GM21717 (cell line): ENCODE data around the gene OR52L1.
A peak's percentile ranks its signal among the peaks of the same experiment; 100 is the strongest.
"Not testable (repeated sequence)": the region's sequence is repeated elsewhere in the genome, so short reads cannot be mapped to it uniquely, and the experiment has no call there.

Source experiments
- ATAC-seq: cut with Tn5 transposase; IDR thresholded peaks from one replicate; pipeline ENCODE4 v1.9.1; 2021; ENCODE audit warnings: mild to moderate bottlenecking, moderate library complexity; ENCODE audit not compliant: unreplicated experiment

The OR52L1 gene

DNA sequence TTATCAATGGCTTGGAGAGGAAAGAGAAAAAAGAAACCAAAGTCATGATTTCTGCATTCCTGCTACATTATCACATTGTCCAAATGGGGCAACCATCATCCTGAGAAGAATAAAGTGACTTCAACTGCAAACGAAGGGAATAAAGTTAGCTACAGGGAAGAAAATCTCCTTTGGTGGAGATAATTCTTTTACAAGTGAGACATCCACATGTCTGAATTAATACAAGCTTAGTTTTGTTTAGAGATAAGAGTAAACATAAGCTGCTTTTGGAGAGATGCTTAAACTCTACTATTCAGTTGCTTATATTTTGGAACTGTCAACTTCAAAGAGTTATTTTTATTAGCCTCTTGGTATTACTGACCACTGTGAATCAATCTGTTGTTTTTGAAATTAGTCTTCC lies at the start of gene OR52L1:
Gene OR52L1 (minus strand): TSS at position 101 of the 400 bp plus-strand sequence. CDS start 55 bp downstream, at position 46.
- ATAC-seq, result no peak

GRCh38 chr11:6030708-6031405 lies 44.1 kb upstream of the OR52L1 start, which contains the start of gene OR56A1:
OR56A1 (minus strand) TSS chr11:6030758; CDS start chr11:6027692, 3,066 bp downstream.
- ATAC-seq, result no peak

- no peak for ATAC-seq
These were observed 40.7 kb upstream of the OR52L1 start for GRCh38 chr11:6027501-6027900.

DNA sequence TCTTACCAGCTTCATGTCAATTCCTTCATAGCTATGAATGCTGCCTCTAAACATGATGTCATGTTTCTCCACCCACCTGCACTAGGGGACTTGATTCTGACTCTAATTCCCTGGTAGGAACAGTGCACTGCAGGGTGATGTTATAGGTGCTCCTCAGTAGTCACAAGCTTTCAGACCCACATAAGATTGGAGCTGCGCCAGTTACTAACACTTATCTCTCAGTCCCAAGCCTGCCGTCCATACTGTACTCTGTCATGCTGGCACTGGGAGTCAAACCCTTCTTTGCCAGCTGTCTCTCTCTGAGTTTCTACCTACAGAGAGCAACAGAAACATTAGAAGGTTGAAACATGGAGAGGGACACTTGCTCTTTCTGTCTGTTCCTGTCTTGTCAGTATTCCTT lies 38.3 kb upstream of the OR52L1 start:
- ATAC-seq, result no peak

DNA sequence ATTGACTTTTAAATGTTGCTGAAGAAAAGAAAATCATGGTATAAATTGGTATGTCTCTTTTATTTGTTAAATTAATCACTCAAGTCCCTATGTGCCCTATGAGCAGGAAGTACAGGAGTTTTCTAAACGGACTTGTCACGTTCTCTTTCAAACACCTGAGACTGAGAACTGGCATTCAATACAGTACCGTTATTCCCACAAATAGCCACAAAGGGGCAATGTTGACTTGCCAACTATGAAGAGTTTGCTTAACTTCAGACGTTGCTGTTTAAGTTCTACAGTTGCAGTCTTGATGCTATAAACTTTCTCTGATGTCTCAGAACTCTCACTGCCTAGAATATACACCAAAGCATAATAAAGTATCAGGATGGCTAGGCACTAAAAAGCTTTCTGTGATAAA lies 36.2 kb upstream of the OR52L1 start:
- ATAC-seq, result peak; percentile 49

DNA sequence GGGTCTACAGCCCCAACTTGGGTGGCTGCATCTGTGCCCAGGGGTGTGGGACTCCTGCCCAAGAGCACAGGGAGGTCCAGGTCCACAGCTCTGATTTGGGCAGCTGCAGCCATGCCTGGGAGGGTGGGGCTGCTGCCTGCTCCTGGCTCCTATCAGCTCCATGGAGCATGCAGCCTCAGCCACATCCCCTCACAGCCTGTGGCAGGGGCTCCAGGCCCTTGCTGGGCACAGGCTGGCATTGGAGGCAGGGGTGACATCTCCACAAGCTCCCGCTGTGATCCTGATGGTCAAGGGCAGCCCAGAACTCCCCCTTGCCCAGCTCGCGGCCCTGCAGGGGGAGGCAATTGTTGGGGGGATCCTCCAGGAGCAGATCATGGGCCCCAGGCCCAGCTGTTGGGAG lies 26.3 kb upstream of the OR52L1 start:
- no peak for ATAC-seq

- ATAC-seq, result no peak
These were observed 25.4 kb upstream of the OR52L1 start for GRCh38 chr11:6012035-6012668.

DNA sequence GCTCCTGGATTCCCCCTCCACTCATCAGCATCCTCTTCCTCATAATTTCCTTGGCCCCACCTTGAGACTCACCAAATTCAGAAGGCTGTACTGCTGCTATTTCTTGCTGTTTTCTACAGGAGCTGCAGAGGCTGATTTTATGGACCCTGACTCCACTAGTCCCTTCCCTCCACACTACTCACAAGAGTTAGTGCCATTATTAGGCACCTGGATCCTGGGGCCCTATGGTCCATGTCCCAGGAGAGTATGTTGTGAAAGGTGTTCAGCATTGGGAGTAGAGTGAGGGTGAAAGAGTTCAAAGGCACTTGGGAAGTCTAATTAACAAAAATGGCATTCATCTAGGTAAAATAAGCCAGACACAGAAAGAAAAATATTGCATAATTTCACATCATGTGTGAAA lies 20.1 kb upstream of the OR52L1 start, which contains the start of gene OR56A4:
Gene OR56A4 (minus strand): TSS at position 101 of the 400 bp plus-strand sequence. CDS start 3,954 bp downstream, outside the sequence.
- ATAC-seq, result no peak

GRCh38 chr11:6006395-6006794 lies 19.6 kb upstream of the OR52L1 start:
- no peak for ATAC-seq

DNA sequence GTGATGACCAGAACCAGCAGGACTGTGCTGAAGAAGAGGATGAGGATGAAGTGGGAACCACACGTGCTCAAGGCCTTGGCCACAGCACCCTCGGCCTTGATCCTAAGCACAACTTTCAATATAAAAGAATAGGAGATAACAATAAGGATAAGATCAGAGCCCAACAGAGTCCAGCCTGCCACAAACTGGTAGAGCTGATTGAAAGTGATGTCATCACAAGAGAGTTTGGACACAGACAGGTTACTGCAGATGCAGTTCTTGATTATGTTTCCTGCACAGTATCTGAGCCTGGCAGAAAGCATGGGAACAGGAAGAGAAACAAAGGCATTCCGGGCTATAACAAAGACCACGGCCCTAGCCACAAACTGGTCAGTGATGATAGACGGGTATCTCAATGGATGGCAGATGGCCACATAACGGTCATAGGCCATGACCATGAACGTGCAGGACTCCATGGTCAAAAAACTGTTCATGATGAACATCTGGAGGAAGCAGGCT lies 15.5 kb upstream of the OR52L1 start:
- ATAC-seq, result no peak

GRCh38 chr11:5994791-5995190 lies 8.0 kb upstream of the OR52L1 start:
- no peak for ATAC-seq

- no peak for ATAC-seq
These were observed 5.9 kb upstream of the OR52L1 start for GRCh38 chr11:5992604-5993251.

- no peak for ATAC-seq
These were observed 5.4 kb upstream of the OR52L1 start for GRCh38 chr11:5992150-5992549.

DNA sequence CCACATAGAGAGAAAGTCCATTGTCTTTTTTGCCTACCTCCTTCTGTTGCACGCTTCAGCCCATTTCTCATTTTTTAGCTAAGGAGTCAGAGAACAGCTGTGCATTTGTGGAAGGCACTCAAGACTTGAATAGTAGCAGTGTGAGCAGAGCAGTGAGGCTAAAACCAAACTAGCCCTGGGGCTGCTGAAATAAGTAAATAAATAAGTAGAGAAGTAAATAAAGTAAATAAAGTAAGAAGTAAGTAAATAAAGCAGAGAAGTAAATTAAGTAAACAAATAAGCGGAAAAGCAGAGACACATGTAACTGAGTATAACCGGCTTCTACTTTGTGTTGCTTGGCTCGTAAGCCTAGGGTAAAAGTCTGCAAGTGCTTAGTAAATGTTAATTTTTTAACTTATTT lies 2.4 kb upstream of the OR52L1 start:
- ATAC-seq, result no peak

GRCh38 chr11:5983443-5983842 lies 3.3 kb downstream of the OR52L1 start:
- ATAC-seq, result no peak

DNA sequence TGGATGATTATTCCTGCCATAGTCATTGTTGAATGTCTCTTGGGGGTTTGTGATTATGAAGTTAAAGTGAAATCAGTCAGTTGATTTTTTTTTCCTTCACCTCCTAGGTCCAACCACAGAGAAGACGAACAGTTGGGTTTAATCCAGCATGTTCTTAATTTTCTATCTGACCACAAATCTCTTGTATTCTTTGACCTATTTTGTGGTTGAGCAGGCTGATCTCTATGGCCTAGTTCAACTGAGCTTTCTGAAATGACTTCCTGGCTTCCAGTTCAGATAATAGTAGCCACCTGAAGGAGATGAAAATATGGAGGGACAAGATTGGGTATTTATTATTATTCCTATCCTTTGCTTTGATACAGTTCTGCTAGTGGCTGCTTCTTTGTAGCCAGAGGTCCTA lies 13.3 kb downstream of the OR52L1 start:
- no peak for ATAC-seq

DNA sequence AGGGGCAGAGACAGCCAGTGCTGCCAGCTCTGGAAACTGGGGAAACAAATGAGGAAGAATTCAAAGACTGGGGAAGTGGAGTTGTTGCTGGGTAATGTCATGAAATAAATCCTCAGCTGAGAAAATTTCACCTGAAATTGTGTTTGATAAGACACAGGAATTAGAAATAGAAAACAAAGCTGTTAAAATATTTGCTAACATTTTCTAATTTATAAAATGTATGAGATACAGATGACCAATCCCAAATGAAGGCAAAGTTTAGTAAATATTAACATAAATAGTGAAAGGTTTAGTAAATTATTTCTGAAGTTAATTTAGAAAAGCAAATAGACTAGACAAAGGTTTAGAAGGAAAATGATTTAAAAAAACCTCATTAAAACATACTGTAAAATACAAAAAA lies 18.4 kb downstream of the OR52L1 start, which contains the start of gene OR56A5:
Gene OR56A5 (minus strand): TSS at position 101 of the 400 bp plus-strand sequence. CDS start 0 bp downstream, at position 101.
- ATAC-seq, result no peak

GRCh38 chr11:5967708-5968107 lies 19.1 kb downstream of the OR52L1 start:
- no peak for ATAC-seq

DNA sequence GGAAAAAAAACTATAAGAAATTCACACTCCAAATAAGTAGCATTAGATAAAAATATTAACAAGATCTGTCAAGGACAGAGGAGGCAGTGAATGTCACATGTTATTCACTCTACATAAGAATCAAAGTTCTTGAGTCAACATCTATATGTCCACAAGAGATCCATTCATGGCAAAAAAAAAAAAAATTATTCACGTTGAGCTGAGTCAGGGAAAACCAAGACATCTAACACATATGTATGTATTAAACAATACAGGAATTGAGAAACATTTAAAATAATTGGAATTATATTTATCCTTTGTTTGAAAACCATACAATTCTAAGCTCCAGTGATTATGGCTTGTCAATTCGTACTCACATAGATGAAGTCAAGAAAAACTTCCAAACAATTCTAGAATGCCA lies 19.8 kb downstream of the OR52L1 start:
- no peak for ATAC-seq

GRCh38 chr11:5960704-5961320 lies 26.0 kb downstream of the OR52L1 start:
- ATAC-seq, result not testable (repeated sequence)

- ATAC-seq, result no peak
These were observed 31.2 kb downstream of the OR52L1 start for GRCh38 chr11:5955586-5955985.
